Diencephalon (tissue), 1 donor: Measurements from ENCODE around the gene KHDC1L. TPM values are rescaled to one million over a fixed set of nuclear protein-coding genes. Genes with fewer than 3 reads are reported as not detected.

Experiments
- total RNA-seq: library from RNA; depleted of rRNA; stranded (reverse); fragments of >200 nt; gene quantifications from one replicate; pipeline ENCODE4 v1.2.3, GENCODE V29; 2014

The KHDC1L gene
- total RNA-seq: 0.69 TPM

DNA sequence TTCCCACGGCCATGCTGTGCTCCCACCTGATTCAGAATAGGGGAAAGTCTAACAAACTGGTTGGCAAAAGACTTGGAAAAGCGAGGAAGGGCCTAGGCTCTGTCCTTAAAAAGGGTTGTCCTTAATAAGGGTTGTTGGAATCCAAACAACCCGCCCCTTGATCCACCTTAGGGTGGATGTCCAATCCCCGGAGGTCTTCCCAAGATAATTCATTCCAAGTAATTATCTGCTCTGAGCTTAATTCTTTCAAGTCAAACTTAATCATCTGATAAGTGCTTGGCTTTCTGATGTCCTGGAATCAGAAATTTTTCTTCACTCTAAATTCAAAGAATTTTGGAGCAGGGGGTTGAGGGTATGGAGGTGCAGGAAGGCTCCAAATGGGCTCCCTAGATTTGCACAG, at the start of gene KHDC1L:
Gene KHDC1L (minus strand): TSS at position 101 of the 400 bp plus-strand sequence. CDS start 88 bp downstream, at position 13.

GRCh38 chr6:73262671-73263569, 37.6 kb upstream of the KHDC1L start, which contains the start of gene KHDC1:
Gene KHDC1 (minus strand): TSS chr6:73263196. CDS start chr6:73242517, 20,679 bp downstream.

Other genes with a start within 250 kb of the KHDC1L start
- gene KHDC1, start 37.7 kb upstream of the KHDC1L start, total RNA-seq: 7.8 TPM
- gene DPPA5, start 128.8 kb upstream of the KHDC1L start, total RNA-seq: not detected
- gene KHDC3L, start 137.2 kb upstream of the KHDC1L start, total RNA-seq: not detected
- gene OOEP, start 144.4 kb upstream of the KHDC1L start, total RNA-seq: not detected
- 0.46 TPM for gene DDX43, start 169.3 kb upstream of the KHDC1L start, total RNA-seq
- gene CGAS, start 226.8 kb upstream of the KHDC1L start, total RNA-seq: 1.6 TPM
- gene MTO1, start 236.2 kb upstream of the KHDC1L start, total RNA-seq: 26.8 TPM